RKO (cell line): ENCODE results near the gene NOS1.

Experiments
- DNase-seq: peaks from one replicate; pipeline ENCODE4 v3.0.0-alpha.2; 2016; ENCODE audit warnings: low spot score

NOS1 gene

DNA sequence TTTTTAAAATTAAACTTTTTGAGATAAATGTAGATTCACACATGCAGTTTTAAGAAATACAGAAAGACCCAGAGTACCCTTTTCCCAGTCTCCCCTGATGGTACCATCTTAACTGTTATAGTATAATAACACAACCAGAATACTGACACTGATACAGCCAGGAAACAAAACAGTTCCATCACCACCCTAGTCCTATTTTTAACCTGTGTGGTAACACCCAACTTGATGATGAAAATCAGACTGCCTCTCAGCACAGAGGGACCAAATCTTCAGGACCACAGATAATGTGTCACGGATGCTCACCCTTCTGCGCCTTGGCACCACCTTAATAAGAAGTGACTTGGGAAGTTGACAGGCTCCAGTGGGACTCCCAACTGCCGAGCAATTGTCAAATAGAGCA, 189.3 kb downstream of the NOS1 start:
- DNase-seq, result no peak

DNA sequence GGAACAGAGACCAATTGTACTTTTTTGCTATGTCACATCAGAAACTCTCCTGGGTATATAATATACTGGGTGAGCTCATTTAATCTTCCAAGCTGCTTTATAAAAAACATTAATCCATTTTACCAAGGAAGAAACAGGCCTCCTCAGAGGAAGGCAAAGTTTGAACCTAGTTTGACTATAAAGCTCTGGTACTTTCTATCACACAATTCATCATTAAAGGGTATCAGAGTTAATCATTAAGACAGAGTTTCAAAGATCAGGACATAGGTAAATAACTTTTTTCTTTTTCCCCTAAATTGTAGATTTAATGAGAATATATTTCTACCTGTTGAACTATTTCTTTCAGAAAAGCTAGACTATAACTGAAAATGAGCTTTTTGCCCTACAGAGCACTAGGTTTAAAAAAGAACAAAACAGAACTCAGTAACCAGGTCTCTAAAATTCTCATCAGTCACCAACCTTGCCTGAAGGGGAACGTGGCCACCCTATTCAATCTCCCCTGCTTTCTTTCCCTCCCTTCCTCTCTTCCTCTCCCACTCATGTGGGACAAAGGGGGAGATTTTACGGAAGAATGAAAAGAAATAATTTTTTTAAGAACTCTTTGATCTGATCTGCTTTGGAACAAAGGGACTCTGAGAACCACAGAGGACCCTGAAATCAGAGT, 189.8 kb downstream of the NOS1 start:
- DNase-seq, result no peak

DNA sequence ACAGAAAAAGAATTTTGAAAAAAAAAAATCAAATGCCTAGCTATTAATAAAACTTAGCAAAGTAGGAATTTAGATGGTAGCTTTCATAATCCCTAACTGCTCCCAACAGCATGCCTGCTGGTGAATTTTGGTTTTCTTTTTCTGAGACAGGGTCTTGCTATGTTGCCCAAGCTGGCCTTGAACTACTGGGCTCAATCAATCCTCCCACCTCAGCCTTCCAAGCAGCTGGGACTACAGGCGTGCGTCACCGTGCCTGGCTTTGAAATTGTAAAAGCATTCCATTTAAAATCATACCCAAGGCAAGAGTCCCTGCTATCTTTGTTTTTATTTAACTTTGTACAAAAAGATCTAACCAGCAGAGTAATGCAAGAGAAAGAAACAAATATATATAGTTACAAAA, 191.9 kb downstream of the NOS1 start:
- DNase-seq, result no peak

DNA sequence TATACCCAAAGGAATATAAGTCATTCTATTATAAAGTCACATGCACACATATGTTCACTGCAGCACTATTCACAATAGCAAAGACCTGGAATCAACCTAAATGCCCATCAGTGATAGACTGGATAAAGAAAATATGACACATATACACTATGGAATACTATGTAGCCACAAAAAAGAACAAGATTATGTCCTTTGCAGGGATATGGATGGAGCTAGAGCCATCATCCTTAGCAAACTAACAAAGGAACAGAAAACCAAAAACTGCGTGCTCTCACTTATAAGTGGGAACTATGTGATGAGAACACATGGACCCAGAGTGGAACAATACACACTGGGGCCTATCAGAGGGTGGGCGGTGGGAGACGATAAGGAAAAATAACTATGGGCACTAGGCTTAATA, 192.4 kb downstream of the NOS1 start:
- no peak for DNase-seq

DNA sequence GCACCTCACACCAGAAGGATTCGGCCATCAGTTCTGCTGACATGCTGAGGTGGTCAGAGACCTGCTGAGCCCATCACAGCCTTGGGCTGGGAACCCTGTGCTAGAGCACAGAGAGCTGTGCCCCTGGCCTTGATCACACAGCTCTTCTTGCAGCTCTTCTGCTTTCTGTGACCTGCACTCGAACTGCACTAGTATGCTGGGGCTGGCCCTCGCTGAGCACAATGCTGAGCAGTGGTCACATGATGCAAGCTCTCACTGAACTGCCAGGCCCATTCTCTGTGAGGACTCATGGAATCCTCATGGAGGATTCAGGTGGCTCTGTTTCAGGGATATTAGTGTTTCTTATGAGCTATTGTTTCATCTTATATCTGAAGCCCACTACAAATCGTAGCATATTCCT, 193.7 kb downstream of the NOS1 start:
- no peak for DNase-seq

DNA sequence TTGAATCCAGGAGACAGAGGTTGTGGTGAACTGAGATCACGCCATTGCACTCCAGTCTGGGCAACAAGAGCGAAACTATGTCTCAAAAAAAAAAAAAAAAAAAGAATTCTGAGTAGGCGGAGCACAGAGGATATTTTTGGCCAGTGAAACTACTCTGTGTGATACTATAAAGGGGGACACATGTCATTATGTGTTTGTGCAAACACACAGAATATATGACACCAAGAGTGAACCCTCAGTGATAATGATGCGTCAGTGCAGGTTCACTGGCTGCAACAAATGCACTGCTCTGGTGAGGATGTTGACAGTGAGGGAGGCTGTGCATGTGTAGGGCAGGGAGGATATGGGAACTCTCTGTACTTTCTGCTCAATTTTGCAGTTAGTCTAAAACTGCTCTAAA, 195.3 kb downstream of the NOS1 start:
- DNase-seq, result no peak

DNA sequence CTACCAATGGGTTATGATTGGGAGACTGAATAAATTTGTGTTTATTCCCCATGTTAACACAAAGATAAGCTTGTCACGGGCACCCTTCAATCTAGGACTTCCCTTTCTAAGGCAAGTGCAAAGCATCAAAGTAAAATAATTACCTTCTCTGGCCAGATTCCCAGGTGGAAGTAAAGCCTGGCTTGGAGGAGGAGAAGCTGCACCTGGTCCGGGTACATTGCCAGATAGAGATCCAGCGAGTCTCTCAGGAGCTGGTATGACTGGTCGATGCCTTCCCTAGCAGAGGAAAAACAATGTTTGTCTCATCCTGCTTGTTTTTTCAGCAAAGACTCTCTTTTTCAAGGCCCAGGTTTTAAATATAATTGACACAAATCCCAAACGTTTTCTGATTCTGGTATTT, 196.1 kb downstream of the NOS1 start:
- no peak for DNase-seq

DNA sequence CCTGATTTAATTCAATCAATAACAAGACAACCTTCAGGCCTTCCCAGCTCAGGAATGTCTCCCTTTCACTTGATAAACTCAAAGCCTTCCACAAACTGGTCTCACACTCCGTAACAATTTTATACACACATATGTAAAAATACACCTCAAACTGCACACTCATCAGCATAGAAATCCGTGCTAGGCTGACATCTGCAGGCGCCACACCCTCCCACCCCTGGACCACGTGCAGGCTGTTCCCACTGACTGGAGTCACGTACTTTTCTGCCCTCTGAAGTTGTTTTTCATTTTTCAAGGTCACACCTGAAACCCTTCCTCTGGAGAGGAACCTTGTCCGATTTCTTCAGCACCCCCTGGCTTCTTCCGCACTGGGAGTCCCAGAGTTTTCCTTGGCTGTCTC, 198.8 kb downstream of the NOS1 start:
- no peak for DNase-seq

DNA sequence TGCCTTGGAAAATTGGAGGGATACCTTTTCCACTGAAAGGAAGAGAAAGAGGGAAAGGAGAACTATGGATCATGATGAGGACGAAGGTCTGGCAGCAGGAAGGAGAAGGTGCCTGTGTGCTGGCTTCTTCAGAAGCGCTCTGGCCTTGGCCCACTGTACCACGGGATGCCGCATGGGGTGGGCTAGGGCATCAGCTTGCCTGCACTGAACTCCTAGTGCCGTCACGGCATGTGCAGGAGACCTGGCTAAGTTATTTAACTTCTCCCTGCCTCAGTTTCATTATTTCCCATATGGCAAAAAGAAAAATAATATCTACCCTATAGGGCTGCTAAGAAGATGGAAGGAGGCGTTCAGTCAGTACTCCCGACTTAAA, 199.3 kb downstream of the NOS1 start:
- DNase-seq, result no peak

DNA sequence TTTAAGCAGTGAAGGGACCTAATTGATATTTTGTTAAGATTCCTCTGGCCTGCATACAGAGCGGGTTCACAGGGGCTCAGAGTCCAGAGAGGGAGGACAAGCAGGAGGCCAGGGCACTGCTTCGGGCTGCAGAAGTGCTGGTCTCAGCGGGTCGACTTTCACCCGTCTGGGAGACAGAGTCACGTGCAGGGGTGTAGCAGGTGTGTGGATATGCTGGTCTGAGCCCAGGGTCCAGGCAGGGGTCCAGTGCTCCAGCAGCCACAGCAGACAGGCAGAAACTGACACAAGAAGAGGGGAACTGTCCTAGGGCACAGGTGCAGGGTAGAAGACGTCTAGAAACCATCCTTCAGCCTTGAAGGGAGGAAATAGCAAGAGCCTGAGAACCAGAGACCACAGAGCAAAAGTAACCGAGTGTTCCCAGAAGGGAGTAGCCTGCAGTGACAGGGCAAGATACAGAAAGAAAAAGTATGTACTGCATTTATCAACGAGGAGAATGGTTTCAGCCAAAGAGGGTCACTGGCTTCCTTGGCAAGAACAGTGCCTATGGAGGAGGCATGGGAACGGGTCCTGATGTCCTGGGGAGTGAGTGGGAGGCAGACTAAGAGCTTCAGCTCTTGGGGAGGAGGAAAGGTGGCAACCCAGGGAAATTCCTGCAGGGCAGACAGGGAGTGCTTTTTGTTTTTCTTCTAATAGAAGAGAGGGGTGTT, 199.8 kb downstream of the NOS1 start:
- no peak for DNase-seq

DNA sequence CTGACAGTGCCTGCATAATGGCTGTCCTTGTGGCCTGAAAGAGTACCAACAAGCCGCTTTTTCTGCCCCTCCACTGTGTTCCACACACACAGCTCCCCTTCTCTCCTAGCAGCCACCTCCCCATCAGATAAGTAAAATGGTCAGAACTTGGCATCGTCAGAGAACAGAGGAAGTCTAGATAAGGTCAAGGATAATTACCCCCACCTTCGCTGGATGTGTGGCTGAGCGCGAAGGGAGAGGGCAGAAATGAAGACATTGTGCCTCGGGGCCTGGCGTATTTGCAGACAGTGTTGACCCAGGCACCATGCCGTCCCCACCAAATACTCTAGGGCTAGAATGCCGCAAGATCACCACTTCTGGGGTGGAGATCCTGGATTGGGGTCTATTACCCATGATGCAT, 201.8 kb downstream of the NOS1 start:
- no peak for DNase-seq

DNA sequence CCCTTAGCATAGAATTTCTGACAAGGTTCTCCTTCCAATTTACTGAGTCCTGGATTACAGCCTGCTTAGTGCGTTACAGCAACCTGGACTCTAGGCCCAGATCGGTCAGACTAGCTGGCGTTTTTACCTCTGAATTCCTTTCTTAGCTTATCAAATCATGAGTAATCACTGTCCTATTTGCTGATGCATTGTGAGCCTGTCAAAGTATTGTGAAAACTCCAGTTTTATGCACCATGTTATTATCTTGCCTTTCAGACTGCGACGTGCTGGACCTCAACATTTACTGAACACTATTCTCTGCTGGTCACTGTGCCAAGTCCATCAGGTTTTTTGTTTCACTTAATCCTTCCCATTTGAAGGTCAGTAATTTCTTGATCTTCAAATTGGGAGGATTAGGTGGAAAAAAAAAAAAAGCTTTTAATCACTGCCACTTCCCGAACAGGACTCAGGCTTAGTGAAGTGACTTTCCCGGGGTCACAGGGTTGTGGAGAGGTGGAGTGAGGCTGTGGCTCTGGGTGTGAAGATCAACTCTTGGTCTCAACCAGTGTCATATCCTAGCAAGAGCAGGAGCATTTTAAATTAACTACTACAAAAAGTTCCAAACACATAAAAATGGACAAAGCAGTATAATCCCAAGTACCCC, 202.4 kb downstream of the NOS1 start:
- peak; percentile 15 for DNase-seq
